GM13976 (cell line): ENCODE data around the gene SUCLG1.
"Not testable (repeated sequence)": the region's sequence is repeated elsewhere in the genome, so short reads cannot be mapped to it uniquely, and the experiment has no call there.

Experiments used
- DNase-seq: peaks from one replicate; pipeline ENCODE4 v3.0.0; 2012; ENCODE audit warnings: low spot score
- in situ Hi-C: fragments of 300-500 bp; cut with MboI; formaldehyde crosslinking; loops from one replicate; pipeline ENCODE4 v1.12.0; 2022; ENCODE audit warnings: low sequenced_read_pairs, mixed read lengths, inconsistent platforms; ENCODE audit not compliant: unreplicated experiment
- TF ChIP-seq, protein P1 (sequence below): IDR thresholded peaks from 2 replicates; pipeline ENCODE4 v1.5.1; 2012; ENCODE audit warnings: borderline replicate concordance, mild to moderate bottlenecking; ENCODE audit not compliant: insufficient read depth; ENCODE audit errors: extremely low read depth, missing control alignments, control extremely low read depth

The SUCLG1 gene

DNA sequence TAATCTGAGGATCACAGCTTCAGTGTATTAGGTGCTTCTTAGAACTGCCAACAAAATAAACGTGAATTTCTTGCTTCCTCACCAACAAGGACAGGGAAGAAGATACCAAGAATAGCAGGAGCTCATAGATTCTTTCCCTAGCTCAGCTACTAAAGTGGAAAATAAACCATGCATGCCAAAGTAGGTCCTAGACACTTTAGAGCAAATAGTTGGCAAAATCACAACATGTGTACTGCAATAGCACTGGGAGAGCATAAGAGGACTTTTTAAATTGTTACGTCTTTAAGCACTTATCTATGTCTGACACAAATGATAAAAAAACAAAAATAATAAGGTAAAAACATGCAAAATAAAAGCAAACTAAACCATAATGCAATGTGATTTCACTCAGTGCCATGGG is 49.5 kb downstream of the SUCLG1 start:
- in situ Hi-C loops: no loop called here
- TF ChIP-seq, protein P1, sequence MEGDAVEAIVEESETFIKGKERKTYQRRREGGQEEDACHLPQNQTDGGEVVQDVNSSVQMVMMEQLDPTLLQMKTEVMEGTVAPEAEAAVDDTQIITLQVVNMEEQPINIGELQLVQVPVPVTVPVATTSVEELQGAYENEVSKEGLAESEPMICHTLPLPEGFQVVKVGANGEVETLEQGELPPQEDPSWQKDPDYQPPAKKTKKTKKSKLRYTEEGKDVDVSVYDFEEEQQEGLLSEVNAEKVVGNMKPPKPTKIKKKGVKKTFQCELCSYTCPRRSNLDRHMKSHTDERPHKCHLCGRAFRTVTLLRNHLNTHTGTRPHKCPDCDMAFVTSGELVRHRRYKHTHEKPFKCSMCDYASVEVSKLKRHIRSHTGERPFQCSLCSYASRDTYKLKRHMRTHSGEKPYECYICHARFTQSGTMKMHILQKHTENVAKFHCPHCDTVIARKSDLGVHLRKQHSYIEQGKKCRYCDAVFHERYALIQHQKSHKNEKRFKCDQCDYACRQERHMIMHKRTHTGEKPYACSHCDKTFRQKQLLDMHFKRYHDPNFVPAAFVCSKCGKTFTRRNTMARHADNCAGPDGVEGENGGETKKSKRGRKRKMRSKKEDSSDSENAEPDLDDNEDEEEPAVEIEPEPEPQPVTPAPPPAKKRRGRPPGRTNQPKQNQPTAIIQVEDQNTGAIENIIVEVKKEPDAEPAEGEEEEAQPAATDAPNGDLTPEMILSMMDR: no peak
- DNase-seq: no peak

DNA sequence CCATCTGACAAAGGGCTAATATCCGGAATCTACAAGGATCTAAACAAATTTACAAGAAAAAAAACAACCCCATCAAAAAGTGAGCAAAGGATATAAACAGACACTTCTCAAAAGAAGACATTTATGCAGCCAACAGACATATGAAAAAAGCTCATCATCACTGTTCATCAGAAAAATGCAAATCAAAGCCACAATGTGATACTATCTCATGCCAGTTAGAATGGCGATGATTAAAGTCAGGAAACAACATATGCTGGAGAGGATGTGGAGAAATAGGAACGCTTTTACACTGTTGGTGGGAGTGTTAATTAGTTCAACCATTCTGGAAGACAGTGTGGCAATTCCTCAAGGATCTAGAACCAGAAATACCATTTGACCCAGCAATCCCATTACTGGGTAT is 57.0 kb downstream of the SUCLG1 start:
- in situ Hi-C loops, DNase-seq: not testable (repeated sequence)

DNA sequence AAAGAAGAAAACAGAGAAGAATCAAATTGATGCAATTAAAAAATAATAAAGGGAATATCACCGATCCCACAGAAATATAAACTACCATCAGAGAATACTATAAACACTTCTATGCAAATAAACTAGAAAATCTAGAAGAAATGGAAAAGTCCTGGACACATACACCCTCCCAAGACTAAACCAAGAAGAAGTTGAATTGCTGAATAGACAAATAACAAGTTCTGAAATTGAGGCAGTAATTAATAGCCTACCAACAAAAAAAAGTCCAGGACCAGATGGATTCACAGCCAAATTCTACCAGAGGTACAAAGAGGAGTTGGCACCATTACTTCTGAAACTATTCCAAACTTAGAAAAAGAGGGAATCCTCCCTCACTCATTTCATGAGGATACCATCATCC is 59.2 kb downstream of the SUCLG1 start:
- DNase-seq, in situ Hi-C loops: not testable (repeated sequence)

DNA sequence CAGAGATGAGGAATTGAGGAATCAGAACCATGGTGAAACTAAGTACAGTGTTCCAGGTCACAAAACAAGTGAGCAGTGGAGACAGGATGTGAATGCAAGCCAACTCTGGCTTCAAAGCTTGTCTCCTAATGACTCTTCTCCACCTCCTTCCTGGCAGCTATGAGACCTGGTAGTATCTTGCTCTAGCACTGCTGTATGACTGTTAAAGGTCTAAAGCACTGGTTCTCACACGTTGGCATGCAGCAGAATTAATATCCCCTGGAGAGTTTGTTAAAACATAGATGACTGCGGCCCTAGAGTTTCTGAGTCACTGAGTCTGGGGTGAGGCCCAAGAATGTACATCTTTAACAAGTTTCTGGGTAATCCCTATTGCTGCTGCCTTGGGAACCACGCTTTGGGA is 63.3 kb downstream of the SUCLG1 start:
- DNase-seq: no peak
- in situ Hi-C loops: no loop called here
- TF ChIP-seq, protein P1: no peak

DNA sequence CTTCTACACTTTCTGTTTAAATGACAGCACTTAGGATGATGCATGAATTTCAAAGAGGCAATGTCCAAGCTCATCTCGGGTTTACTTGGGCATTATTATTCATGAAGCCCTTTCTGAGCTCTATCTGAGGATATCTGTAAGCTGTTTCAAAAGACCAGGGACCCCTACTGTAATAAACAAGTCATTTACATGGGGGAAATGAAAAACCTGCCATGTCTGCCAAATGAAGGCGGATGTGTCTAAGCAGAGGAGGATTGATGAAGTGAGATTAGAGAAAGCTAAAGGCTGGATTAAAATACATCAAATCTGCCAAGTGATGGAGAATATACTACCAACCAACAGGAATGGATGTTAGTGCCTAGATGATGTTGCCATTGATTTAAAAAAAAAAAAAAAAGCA is 64.5 kb downstream of the SUCLG1 start:
- TF ChIP-seq, protein P1: no peak
- in situ Hi-C loops: no loop called here
- DNase-seq: no peak

DNA sequence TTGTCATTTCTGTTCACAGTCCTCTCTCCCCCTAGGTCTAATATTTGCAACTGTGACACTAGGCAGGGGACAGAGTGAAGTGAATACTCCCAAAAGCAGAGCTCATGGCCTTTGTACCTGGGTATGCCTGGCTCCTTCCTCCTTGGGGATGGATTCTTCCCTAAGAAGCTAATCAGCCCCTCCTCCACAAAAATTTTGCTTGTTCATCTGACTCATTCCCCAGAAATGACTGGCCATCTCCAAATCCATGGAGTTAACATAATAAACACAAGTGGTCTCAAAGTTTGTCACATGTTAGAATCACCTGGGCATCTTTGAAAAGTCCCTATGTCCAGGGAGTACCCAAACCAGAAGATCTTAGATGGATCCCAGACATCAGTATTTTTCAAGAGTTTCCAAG is 65.3 kb downstream of the SUCLG1 start:
- DNase-seq: no peak
- TF ChIP-seq, protein P1: no peak
- in situ Hi-C loops: no loop called here

DNA sequence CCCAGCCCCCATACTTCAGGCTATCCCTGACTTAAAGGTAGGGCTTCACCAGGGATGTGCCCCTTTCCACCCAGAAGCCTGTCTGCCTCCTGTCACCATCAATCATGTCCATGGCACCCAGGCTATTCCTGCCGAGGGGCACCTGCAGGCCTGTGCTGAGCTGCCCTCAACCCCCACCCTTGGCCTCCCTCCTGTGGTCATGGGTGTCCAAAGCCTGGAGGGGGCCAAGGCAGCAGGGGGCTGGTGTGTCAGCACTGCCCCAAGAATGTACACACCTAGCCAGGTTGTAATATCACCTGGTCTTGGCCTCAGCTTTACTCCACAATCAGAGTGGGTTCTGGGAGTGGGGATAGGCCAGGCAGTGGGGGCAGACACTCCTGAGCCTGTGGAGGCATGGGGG is 69.3 kb downstream of the SUCLG1 start:
- in situ Hi-C loops: no loop called here
- TF ChIP-seq, protein P1: no peak
- no peak for DNase-seq

DNA sequence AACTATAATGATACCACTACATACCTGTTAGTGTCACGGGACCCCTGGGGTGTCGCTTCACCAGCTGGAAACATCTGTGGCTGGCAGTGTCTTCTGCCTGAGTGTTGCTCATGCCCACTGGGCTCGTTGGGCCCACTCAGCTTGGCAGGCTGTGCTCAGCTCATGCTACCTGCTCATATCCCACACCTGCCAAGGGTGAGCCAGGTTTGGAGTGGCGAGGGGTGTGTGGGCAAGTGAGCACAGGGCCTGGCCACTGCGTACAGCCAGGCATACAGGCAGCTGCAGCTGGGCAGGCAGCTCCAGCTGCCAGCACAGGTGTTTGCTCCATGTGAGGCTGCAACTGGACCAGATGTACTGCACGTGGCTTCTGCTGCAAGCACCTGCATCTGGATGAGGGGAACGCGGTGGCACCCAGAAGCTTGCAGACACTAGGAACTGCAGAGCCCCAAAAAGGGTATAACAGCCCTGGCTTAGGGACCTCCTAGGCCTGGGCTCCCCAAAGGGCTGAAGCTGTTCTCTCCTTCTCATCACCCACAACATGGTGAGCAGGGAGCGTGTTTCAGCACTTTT is 70.1 kb downstream of the SUCLG1 start:
- in situ Hi-C loops: no loop called here
- TF ChIP-seq, protein P1: no peak
- no peak for DNase-seq
